Epithelial cell of proximal tubule (primary cell): Measurements from ENCODE around the gene SP2. TPM values are rescaled to one million over a fixed set of nuclear protein-coding genes. Genes with fewer than 3 reads are reported as not detected.
"Not testable (repeated sequence)": the region's sequence is repeated elsewhere in the genome, so short reads cannot be mapped to it uniquely, and the experiment has no call there.

Source experiments
- DNase-seq: peaks from one replicate; pipeline ENCODE4 v3.0.0-alpha.2; 2011; ENCODE audit warnings: low read depth
- H3K4me3 ChIP-seq: 2 replicates; pipeline ENCODE4 v1.5.1; 2011; ENCODE audit warnings: low read depth, mild to moderate bottlenecking, low read length
- CTCF ChIP-seq: conservative IDR thresholded peaks from 2 replicates; pipeline ENCODE4 v1.5.1; 2012; ENCODE audit warnings: low read depth, mild to moderate bottlenecking, low read length
- total RNA-seq: library from RNA; depleted of rRNA; stranded (reverse); fragments of >200 nt; gene quantifications from 2 replicates; pipeline ENCODE4 v1.2.3, GENCODE V29; 2015

SP2 gene
- total RNA-seq, 1 donor from 2014 or later, result 2.1 TPM

- TF ChIP-seq CTCF, result no peak
Measured at GRCh38 chr17:47925678-47925988, 29.6 kb downstream of the SP2 start.

GRCh38 chr17:47927821-47928400, 31.9 kb downstream of the SP2 start:
- no peak for DNase-seq
- TF ChIP-seq CTCF, result no peak
- no peak overlapping the region for H3K4me3 ChIP-seq

More at GRCh38 chr17:47925678-47925988, 29.6 kb downstream of the SP2 start:
- DNase-seq, result no peak
- H3K4me3 ChIP-seq, result no peak overlapping the region

GRCh38 chr17:47928415-47928814, 32.4 kb downstream of the SP2 start:
- no peak overlapping the region for H3K4me3 ChIP-seq
- DNase-seq, result no peak
- TF ChIP-seq CTCF, result no peak

- H3K4me3 ChIP-seq, result no peak overlapping the region
- TF ChIP-seq CTCF, result no peak
- no peak for DNase-seq
Measured at GRCh38 chr17:47929218-47930000, 33.4 kb downstream of the SP2 start.

- no peak overlapping the region for H3K4me3 ChIP-seq
- TF ChIP-seq CTCF, result no peak
- DNase-seq, result no peak
Measured at GRCh38 chr17:47931848-47932247, 35.8 kb downstream of the SP2 start.

- TF ChIP-seq CTCF, result no peak
- DNase-seq, result no peak
- no peak overlapping the region for H3K4me3 ChIP-seq
Measured at GRCh38 chr17:47934856-47935255, 38.8 kb downstream of the SP2 start.

- H3K4me3 ChIP-seq, DNase-seq: not testable (repeated sequence)
Measured at GRCh38 chr17:47935468-47935867, 39.4 kb downstream of the SP2 start.
